Loucy (cell line): ENCODE data around the gene SCEL.

Experiments used
- H2AFZ ChIP-seq: fragments of 200-600 bp; sonication (generic); 2 replicates; pipeline ENCODE4 v1.6.0; 2016; ENCODE audit warnings: antibody characterized with exemption, mild to moderate bottlenecking, low read length, moderate library complexity
- H3F3A ChIP-seq: fragments of 200-600 bp; 2 replicates; pipeline ENCODE4 v1.6.0; 2016; ENCODE audit warnings: antibody characterized with exemption, low read depth, mild to moderate bottlenecking
- H3K27me3 ChIP-seq: fragments of 200-600 bp; sonication (generic); 2 replicates; pipeline ENCODE4 v1.6.1; 2014; ENCODE audit warnings: low read length, mild to moderate bottlenecking; ENCODE audit not compliant: insufficient read depth, poor library complexity, severe bottlenecking
- H3K36me3 ChIP-seq: fragments of 200-600 bp; sonication (generic); 2 replicates; pipeline ENCODE4 v1.6.1; 2016; ENCODE audit warnings: low read length; ENCODE audit not compliant: insufficient read depth
- H3K4me1 ChIP-seq: fragments of 200-600 bp; sonication (generic); 2 replicates; pipeline ENCODE4 v1.5.1; 2014; ENCODE audit warnings: low read length, mild to moderate bottlenecking; ENCODE audit not compliant: insufficient read depth, poor library complexity, severe bottlenecking
- H3K4me2 ChIP-seq: fragments of 200-600 bp; sonication (generic); 2 replicates; pipeline ENCODE4 v1.6.0; 2014; ENCODE audit warnings: antibody characterized with exemption, low read length, low read depth, mild to moderate bottlenecking; ENCODE audit not compliant: poor library complexity, severe bottlenecking
- H3K4me3 ChIP-seq: fragments of 200-600 bp; sonication (generic); 2 replicates; pipeline ENCODE4 v1.5.1; 2014; ENCODE audit warnings: low read length, mild to moderate bottlenecking, mixed read lengths; ENCODE audit not compliant: poor library complexity, severe bottlenecking
- H3K79me2 ChIP-seq: fragments of 200-600 bp; sonication (generic); 2 replicates; pipeline ENCODE4 v1.6.1; 2014; ENCODE audit warnings: low read length; ENCODE audit not compliant: insufficient read depth
- H3K9ac ChIP-seq: fragments of 200-600 bp; sonication (generic); 2 replicates; pipeline ENCODE4 v1.6.0; 2014; ENCODE audit warnings: mild to moderate bottlenecking, low read depth, low read length, moderate library complexity; ENCODE audit not compliant: poor library complexity, severe bottlenecking
- H3K9me2 ChIP-seq: fragments of 200-600 bp; sonication (generic); replicated peaks from 2 replicates; pipeline ENCODE4 v1.6.1; 2016; ENCODE audit warnings: low read depth, low read length, mixed read lengths
- H3K9me3 ChIP-seq: fragments of 200-600 bp; sonication (generic); 2 replicates; pipeline ENCODE4 v1.6.1; 2014; ENCODE audit warnings: mild to moderate bottlenecking, antibody characterized with exemption, low read length, low read depth; ENCODE audit not compliant: insufficient read depth
- H4K20me1 ChIP-seq: fragments of 200-600 bp; sonication (generic); 2 replicates; pipeline ENCODE4 v1.6.0; 2014; ENCODE audit warnings: antibody characterized with exemption, low read length, mild to moderate bottlenecking; ENCODE audit not compliant: insufficient read depth, poor library complexity, severe bottlenecking
- EZH2phosphoT487 ChIP-seq: fragments of 200-600 bp; IDR thresholded peaks from 2 replicates; pipeline ENCODE4 v1.6.1; 2018; ENCODE audit warnings: antibody characterized with exemption, mild to moderate bottlenecking, moderate library complexity, borderline replicate concordance
- TF ChIP-seq, protein P1 (sequence below): fragments of 200-600 bp; sonication (generic); conservative IDR thresholded peaks from 2 replicates; pipeline ENCODE4 v1.5.1; 2014; ENCODE audit warnings: mild to moderate bottlenecking, antibody characterized with exemption, low read length

SCEL gene

DNA sequence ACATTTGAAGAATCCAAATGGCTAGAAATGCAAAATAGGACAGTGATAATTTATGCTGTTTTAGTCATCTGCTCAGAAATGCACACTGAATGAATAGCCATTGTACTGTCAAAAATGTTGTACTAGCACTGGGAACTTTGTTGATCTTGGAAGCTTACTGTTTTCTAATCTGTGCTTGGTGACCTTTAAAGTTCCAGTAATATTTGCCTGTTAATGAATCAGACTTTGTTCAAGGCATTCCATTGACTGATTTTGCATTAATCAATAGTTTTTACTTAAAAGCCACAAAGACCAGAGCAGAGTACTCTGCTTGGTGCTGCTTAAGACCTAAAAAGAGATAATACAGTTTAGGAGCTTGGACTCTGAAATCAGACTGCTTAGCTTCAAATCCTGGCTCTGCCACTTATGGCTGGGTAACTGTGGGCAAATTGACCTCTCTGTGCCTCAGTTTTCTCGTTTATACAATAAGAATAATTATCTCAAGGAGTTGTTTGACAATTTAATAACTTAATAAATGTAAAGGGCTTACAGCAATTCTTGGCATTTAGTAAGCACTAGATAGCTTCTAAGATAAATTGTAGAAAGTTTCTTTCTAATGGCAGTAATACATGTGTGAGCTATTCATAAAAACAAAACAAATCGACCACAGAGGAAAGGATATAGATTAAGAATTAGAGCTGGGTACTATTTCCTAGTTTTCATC, 157.4 kb downstream of the SCEL start:
- Histone ChIP-seq H4K20me1 (no peaks in the 10 kb centered on the region), H3K79me2 (no peaks in the 10 kb centered on the region)

DNA sequence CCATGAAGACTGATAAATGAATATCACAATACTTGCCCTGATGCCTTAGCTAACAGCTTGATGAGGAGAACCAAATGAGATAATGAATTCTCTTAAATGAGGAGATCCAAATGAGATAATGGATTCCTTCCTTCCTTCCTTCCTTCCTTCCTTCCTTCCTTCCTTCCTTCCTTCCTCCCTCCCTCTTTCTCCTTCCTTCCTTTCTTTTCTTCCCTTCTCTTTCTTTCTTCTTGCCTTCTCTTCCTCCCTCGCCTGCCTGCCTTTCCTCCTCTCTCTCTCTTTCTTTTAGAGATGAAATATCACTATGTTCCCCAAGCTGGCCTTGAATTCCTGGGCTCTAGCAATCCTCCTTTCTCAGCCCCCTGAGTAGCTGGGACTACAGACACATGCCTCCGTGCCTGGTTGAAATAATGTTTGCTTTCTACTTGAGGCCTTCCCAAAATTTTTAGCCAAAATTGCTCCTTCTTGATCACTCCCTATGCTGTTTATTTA, 158.0 kb downstream of the SCEL start:
- Histone ChIP-seq H3K79me2 (no peaks in the 10 kb centered on the region), H3F3A (no peaks in the 10 kb centered on the region), H3K4me3 (no peak overlapping the region), H3K9me3 (no peaks in the 10 kb centered on the region), H2AFZ (no peak overlapping the region), H4K20me1 (no peaks in the 10 kb centered on the region), H3K36me3 (no peaks in the 10 kb centered on the region), H3K9me2 (no peaks in the 10 kb centered on the region), H3K27me3 (no peaks in the 10 kb centered on the region), H3K4me1 (no peaks in the 10 kb centered on the region), H3K9ac (no peak overlapping the region), H3K4me2 (no peak overlapping the region)
- TF ChIP-seq EZH2phosphoT487: no peak
- TF ChIP-seq, protein P1, sequence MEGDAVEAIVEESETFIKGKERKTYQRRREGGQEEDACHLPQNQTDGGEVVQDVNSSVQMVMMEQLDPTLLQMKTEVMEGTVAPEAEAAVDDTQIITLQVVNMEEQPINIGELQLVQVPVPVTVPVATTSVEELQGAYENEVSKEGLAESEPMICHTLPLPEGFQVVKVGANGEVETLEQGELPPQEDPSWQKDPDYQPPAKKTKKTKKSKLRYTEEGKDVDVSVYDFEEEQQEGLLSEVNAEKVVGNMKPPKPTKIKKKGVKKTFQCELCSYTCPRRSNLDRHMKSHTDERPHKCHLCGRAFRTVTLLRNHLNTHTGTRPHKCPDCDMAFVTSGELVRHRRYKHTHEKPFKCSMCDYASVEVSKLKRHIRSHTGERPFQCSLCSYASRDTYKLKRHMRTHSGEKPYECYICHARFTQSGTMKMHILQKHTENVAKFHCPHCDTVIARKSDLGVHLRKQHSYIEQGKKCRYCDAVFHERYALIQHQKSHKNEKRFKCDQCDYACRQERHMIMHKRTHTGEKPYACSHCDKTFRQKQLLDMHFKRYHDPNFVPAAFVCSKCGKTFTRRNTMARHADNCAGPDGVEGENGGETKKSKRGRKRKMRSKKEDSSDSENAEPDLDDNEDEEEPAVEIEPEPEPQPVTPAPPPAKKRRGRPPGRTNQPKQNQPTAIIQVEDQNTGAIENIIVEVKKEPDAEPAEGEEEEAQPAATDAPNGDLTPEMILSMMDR: no peak

More for the DNA sequence above, 157.4 kb downstream of the SCEL start:
- no peaks in the 10 kb centered on the region for H3K36me3 ChIP-seq
- no peak overlapping the region for H3K4me2 ChIP-seq
- H3K4me3 ChIP-seq: no peak overlapping the region
- no peaks in the 10 kb centered on the region for H3K9me3 ChIP-seq
- no peak overlapping the region for H3K9ac ChIP-seq
- H3K27me3 ChIP-seq: no peaks in the 10 kb centered on the region
- no peaks in the 10 kb centered on the region for H3F3A ChIP-seq
- no peaks in the 10 kb centered on the region for H3K9me2 ChIP-seq
- H3K4me1 ChIP-seq: no peaks in the 10 kb centered on the region
- TF ChIP-seq, protein P1: no peak
- no peak for TF ChIP-seq EZH2phosphoT487
- no peak overlapping the region for H2AFZ ChIP-seq
